GM23338 (cell line): ENCODE data around the gene UCMA. TPM values are rescaled to one million over a fixed set of nuclear protein-coding genes. Genes with fewer than 3 reads are reported as not detected.
"Not testable (repeated sequence)": the region's sequence is repeated elsewhere in the genome, so short reads cannot be mapped to it uniquely, and the experiment has no call there.

Source experiments
- ATAC-seq: fragments of 200-7000 bp; cut with Tn5 transposase; 3 replicates; pipeline ENCODE4 v1.9.1; 2020
- DNase-seq: peaks from one replicate; pipeline ENCODE4 v3.0.0-alpha.2; 2015; ENCODE audit warnings: low spot score
- H2AFZ ChIP-seq: fragments of 200-600 bp; sonication (generic); 2 replicates; pipeline ENCODE4 v1.8.0; 2016; ENCODE audit warnings: antibody characterized with exemption, mild to moderate bottlenecking, moderate library complexity
- H3F3A ChIP-seq: fragments of 200-600 bp; sonication (generic); replicated peaks from 2 replicates; pipeline ENCODE4 v1.8.0; 2017; ENCODE audit warnings: antibody characterized with exemption, mixed run types, low read depth
- H3K27ac ChIP-seq: fragments of 200-600 bp; sonication (generic); 2 replicates; pipeline ENCODE4 v1.6.1; 2016; ENCODE audit warnings: low read depth
- H3K27me3 ChIP-seq: fragments of 200-600 bp; sonication (generic); 2 replicates; pipeline ENCODE4 v1.8.0; 2016; ENCODE audit warnings: mild to moderate bottlenecking, mixed run types, moderate library complexity; ENCODE audit not compliant: insufficient read depth
- H3K36me3 ChIP-seq: fragments of 200-600 bp; sonication (generic); 2 replicates; pipeline ENCODE4 v1.8.0; 2016; ENCODE audit warnings: mild to moderate bottlenecking; ENCODE audit not compliant: insufficient read depth
- H3K4me1 ChIP-seq: fragments of 200-600 bp; sonication (generic); 2 replicates; pipeline ENCODE4 v1.8.0; 2016; ENCODE audit warnings: mild to moderate bottlenecking, moderate library complexity; ENCODE audit not compliant: insufficient read depth
- H3K4me2 ChIP-seq: fragments of 200-600 bp; sonication (generic); 2 replicates; pipeline ENCODE4 v1.7.1; 2017; ENCODE audit warnings: mixed run types
- H3K4me3 ChIP-seq: fragments of 200-600 bp; sonication (generic); 2 replicates; pipeline ENCODE4 v1.6.1; 2016; ENCODE audit warnings: mixed run types
- H3K79me2 ChIP-seq: fragments of 200-600 bp; sonication (generic); replicated peaks from 2 replicates; pipeline ENCODE4 v1.8.0; 2017; ENCODE audit warnings: mild to moderate bottlenecking; ENCODE audit not compliant: insufficient read depth
- H3K9me2 ChIP-seq: fragments of 200-600 bp; sonication (generic); 2 replicates; pipeline ENCODE4 v1.8.0; 2017; ENCODE audit not compliant: insufficient read depth
- H4K20me1 ChIP-seq: fragments of 200-600 bp; sonication (generic); replicated peaks from 2 replicates; pipeline ENCODE4 v1.8.0; 2017; ENCODE audit warnings: mild to moderate bottlenecking; ENCODE audit not compliant: insufficient read depth
- H3K27ac Mint-ChIP-seq: 2 replicates; pipeline ENCODE4 v1.8.0; 2020; ENCODE audit warnings: inconsistent platforms, mild to moderate bottlenecking, moderate library complexity, mixed read lengths
- H3K27me3 Mint-ChIP-seq: 3 replicates; pipeline ENCODE4 v1.8.0; 2022; ENCODE audit warnings: low read depth, mild to moderate bottlenecking, moderate library complexity, mixed read lengths, inconsistent platforms; ENCODE audit not compliant: insufficient read depth, poor library complexity
- H3K36me3 Mint-ChIP-seq: 3 replicates; pipeline ENCODE4 v1.8.0; 2021; ENCODE audit warnings: low read depth, mild to moderate bottlenecking, inconsistent platforms, moderate library complexity, mixed read lengths
- H3K4me1 Mint-ChIP-seq: 3 replicates; pipeline ENCODE4 v1.8.0; 2020; ENCODE audit warnings: mild to moderate bottlenecking, inconsistent platforms, mixed read lengths
- H3K4me3 Mint-ChIP-seq: 3 replicates; pipeline ENCODE4 v1.8.0; 2021; ENCODE audit warnings: moderate library complexity, mild to moderate bottlenecking, inconsistent platforms, mixed read lengths
- H3K9me3 Mint-ChIP-seq: 3 replicates; pipeline ENCODE4 v1.8.0; 2020; ENCODE audit warnings: moderate library complexity, mild to moderate bottlenecking, inconsistent platforms, mixed read lengths
- CREB1 ChIP-seq: fragments of 250-450 bp; sonication (Bioruptor Pico); IDR thresholded peaks from 2 replicates; pipeline ENCODE4 v1.5.0; 2020; ENCODE audit warnings: low read depth, mild to moderate bottlenecking, moderate library complexity
- EZH2 ChIP-seq: fragments of 200-600 bp; sonication (generic); IDR thresholded peaks from one replicate; pipeline ENCODE4 v1.8.0; 2017; ENCODE audit warnings: antibody characterized with exemption, mild to moderate bottlenecking, low read depth; ENCODE audit not compliant: unreplicated experiment
- EZH2phosphoT487 ChIP-seq: fragments of 200-600 bp; sonication (generic); IDR thresholded peaks from one replicate; pipeline ENCODE4 v1.8.1; 2018; ENCODE audit warnings: antibody characterized with exemption; ENCODE audit not compliant: unreplicated experiment
- STAT1 ChIP-seq: IDR thresholded peaks from one replicate; pipeline ENCODE4 v1.6.1; 2016; ENCODE audit warnings: antibody characterized with exemption; ENCODE audit not compliant: unreplicated experiment
- ZNF331 ChIP-seq: fragments of 250-450 bp; sonication (Bioruptor Pico); IDR thresholded peaks from 2 replicates; pipeline ENCODE4 v1.5.0; 2020; ENCODE audit warnings: low read depth, mild to moderate bottlenecking, moderate library complexity
- polyA plus RNA-seq: library from polyadenylated mRNA; unstranded; fragments of >200 nt; fragmentation: Nextera tagmentation; extraction: Ambion mirVana; gene quantifications from 2 replicates; pipeline ENCODE4 v1.2.1, GENCODE V29; 2016
- total RNA-seq: library from RNA; depleted of rRNA; stranded (reverse); fragments of >200 nt; shearing (Covaris generic); gene quantifications from 2 replicates; pipeline ENCODE4 v1.2.3, GENCODE V29; 2014
- TF ChIP-seq, protein P1 (sequence below), 2 experiments: fragments of 200-600 bp in 1 of 2; sonication (generic) in 1 of 2; conservative IDR thresholded peaks; 2 replicates each; pipeline versions ENCODE4 v1.5.1 to v1.6.1; 2016 to 2017; ENCODE audit warnings: antibody characterized with exemption in 2 of 2, low read depth in 2 of 2, mild to moderate bottlenecking in 2 of 2, moderate library complexity in 1 of 2
- TF ChIP-seq, protein P2 (sequence below): IDR thresholded peaks from 2 replicates; pipeline ENCODE4 v1.6.1; 2016; ENCODE audit warnings: antibody characterized with exemption
- TF ChIP-seq, protein P3 (sequence below): IDR thresholded peaks from one replicate; pipeline ENCODE4 v1.6.1; 2018; ENCODE audit warnings: antibody characterized with exemption; ENCODE audit not compliant: unreplicated experiment

The UCMA gene
- total and polyA plus RNA-seq, 2 experiments from 2014 or later: 12.7 to 16.7 TPM

DNA sequence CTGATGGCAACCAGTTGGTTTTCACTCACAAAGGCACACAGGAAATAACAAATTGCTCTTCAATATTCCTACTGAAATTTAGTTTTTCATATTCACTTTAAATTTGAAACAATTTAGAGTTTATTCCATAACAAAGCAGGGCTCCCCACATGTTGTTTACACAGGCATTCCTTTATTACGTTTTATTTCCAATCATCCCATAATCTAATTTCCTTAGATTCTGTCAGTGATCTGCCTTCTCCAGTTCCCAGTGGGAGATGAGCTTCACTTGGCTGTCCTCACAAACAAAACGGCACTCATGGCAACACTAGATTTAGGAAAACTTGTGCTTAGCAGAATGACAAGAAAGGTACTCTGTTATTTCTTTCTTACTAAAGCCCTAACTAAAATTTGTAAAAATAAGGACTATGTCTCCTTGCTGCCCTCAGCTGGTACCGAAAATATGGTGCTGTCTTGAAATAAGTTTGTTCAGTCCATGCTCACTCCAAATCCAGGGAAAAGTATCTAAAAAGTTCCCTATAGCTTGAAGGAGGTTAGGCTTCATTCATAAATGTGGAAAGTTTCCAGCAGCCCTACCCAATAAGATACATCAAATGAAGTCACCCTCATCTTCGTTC lies 42.7 kb upstream of the UCMA start:
- no peak overlapping the region for H3K4me3 ChIP-seq
- no peaks in the 10 kb centered on the region for H3K36me3 ChIP-seq
- no peaks in the 10 kb centered on the region for H3K27me3 ChIP-seq
- H3K27ac ChIP-seq: no peak overlapping the region; the same call in 1 of the 2 replicates
- no peak for TF ChIP-seq EZH2phosphoT487
- TF ChIP-seq, protein P1, sequence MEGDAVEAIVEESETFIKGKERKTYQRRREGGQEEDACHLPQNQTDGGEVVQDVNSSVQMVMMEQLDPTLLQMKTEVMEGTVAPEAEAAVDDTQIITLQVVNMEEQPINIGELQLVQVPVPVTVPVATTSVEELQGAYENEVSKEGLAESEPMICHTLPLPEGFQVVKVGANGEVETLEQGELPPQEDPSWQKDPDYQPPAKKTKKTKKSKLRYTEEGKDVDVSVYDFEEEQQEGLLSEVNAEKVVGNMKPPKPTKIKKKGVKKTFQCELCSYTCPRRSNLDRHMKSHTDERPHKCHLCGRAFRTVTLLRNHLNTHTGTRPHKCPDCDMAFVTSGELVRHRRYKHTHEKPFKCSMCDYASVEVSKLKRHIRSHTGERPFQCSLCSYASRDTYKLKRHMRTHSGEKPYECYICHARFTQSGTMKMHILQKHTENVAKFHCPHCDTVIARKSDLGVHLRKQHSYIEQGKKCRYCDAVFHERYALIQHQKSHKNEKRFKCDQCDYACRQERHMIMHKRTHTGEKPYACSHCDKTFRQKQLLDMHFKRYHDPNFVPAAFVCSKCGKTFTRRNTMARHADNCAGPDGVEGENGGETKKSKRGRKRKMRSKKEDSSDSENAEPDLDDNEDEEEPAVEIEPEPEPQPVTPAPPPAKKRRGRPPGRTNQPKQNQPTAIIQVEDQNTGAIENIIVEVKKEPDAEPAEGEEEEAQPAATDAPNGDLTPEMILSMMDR (conservative IDR thresholded peaks at IDR 0.05; ENCODE audit: low read depth in 2 of 2): peak; percentile 34 to 41
- peaks cover 3% of the 10 kb centered on the region for H3K27me3 Mint-ChIP-seq
- H3K4me1 ChIP-seq: peaks cover 11% of the 10 kb centered on the region
- no peaks in the 10 kb centered on the region for H3K9me3 Mint-ChIP-seq
- H4K20me1 ChIP-seq: no peaks in the 10 kb centered on the region
- peaks cover 15% of the 10 kb centered on the region for H3K4me1 Mint-ChIP-seq
- H3K79me2 ChIP-seq: no peaks in the 10 kb centered on the region
- no peak overlapping the region for H3K4me2 ChIP-seq
- no peak for DNase-seq
- peaks cover 9% of the 10 kb centered on the region; the same call in 1 of the 2 replicates for H3F3A ChIP-seq
- no peak overlapping the region for H3K4me3 Mint-ChIP-seq
- H3K9me2 ChIP-seq: no peaks in the 10 kb centered on the region
- peaks cover 5% of the 10 kb centered on the region; the same call in 2 of the 3 replicates for H3K36me3 Mint-ChIP-seq
- H2AFZ ChIP-seq: no peak overlapping the region
- ATAC-seq: no peak
- no peak overlapping the region for H3K27ac Mint-ChIP-seq

DNA sequence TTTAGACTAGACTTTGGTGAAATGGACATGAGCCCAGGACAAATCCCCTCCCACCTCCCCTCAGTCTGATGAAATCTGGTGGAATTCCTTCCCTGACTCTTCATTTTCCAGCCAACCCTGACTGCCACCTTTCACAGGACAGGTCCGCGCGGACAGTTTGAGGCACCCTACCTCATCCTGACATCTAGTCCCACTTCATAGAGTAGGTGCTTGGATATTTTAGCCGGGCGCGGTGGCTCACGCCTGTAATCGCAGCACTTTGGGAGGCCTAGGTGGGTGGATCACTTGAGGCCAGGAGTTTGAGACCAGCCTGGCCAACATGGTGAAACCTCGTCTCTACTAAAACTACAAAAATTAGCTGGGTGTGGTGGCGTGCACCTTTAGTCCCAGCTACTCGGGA lies 42.0 kb upstream of the UCMA start:
- H3K4me2 ChIP-seq, H3K27ac Mint-ChIP-seq, H3K4me3 ChIP-seq, DNase-seq, ATAC-seq, H3K79me2 ChIP-seq, H2AFZ ChIP-seq, H3K27ac ChIP-seq, H3K27me3 Mint-ChIP-seq, H4K20me1 ChIP-seq, H3K36me3 Mint-ChIP-seq, H3K27me3 ChIP-seq, H3K36me3 ChIP-seq, H3K9me2 ChIP-seq, H3K9me3 Mint-ChIP-seq, H3K4me3 Mint-ChIP-seq: not testable (repeated sequence)
- peaks cover 17% of the 10 kb centered on the region for H3K4me1 ChIP-seq
- peaks cover 23% of the 10 kb centered on the region for H3K4me1 Mint-ChIP-seq
- H3F3A ChIP-seq: peaks cover 12% of the 10 kb centered on the region; the same call in 1 of the 2 replicates

DNA sequence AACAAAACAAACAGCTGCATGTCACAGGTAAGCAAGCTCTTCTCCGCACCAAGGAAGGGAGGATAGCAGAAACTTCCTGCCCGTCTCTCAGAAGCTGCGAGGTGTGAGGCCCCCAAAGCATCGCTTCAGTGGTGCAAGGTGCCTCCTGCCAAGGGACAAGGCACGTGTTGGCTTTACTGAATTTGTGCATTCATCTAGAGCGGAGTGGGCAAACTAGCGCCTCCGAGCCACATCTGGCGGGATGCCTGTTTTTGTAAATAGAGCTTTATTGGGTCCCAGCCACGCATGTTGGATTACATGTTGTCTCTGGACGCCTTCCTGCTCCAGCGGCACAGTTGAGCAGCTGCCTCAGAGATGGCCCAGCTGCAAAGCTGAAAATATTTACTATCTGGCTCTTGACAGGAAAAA lies 38.0 kb upstream of the UCMA start:
- peak overlapping the region; percentile 37 for H3K4me2 ChIP-seq
- peaks cover 12% of the 10 kb centered on the region for H3F3A ChIP-seq
- H3K27me3 ChIP-seq: no peaks in the 10 kb centered on the region
- Mint-ChIP-seq H3K4me3 (no peak overlapping the region), H3K4me1 (peaks cover 39% of the 10 kb centered on the region), H3K36me3 (0 out of 3 replicates have a peak, but pooled peaks cover 2% of the 10 kb centered on the region), H3K27me3 (peaks cover 13% of the 10 kb centered on the region), H3K9me3 (no peaks in the 10 kb centered on the region), H3K27ac (peak overlapping the region; percentile 47)
- H3K9me2 ChIP-seq: no peaks in the 10 kb centered on the region
- no peaks in the 10 kb centered on the region for H4K20me1 ChIP-seq
- ATAC-seq: peak; percentile 42
- no peak overlapping the region for H3K4me3 ChIP-seq
- peak; percentile 48 for DNase-seq
- H3K79me2 ChIP-seq: no peaks in the 10 kb centered on the region
- no peaks in the 10 kb centered on the region for H3K36me3 ChIP-seq
- peaks cover 30% of the 10 kb centered on the region for H3K4me1 ChIP-seq
- peak overlapping the region; percentile 98 for H2AFZ ChIP-seq
- peak overlapping the region; percentile 81 for H3K27ac ChIP-seq
- TF ChIP-seq STAT1 (no peak), ZNF331 (no peak), EZH2 (no peak), CREB1 (no peak), EZH2phosphoT487 (no peak)
- TF ChIP-seq, protein P2, sequence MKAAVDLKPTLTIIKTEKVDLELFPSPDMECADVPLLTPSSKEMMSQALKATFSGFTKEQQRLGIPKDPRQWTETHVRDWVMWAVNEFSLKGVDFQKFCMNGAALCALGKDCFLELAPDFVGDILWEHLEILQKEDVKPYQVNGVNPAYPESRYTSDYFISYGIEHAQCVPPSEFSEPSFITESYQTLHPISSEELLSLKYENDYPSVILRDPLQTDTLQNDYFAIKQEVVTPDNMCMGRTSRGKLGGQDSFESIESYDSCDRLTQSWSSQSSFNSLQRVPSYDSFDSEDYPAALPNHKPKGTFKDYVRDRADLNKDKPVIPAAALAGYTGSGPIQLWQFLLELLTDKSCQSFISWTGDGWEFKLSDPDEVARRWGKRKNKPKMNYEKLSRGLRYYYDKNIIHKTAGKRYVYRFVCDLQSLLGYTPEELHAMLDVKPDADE: no peak
- TF ChIP-seq, protein P3, sequence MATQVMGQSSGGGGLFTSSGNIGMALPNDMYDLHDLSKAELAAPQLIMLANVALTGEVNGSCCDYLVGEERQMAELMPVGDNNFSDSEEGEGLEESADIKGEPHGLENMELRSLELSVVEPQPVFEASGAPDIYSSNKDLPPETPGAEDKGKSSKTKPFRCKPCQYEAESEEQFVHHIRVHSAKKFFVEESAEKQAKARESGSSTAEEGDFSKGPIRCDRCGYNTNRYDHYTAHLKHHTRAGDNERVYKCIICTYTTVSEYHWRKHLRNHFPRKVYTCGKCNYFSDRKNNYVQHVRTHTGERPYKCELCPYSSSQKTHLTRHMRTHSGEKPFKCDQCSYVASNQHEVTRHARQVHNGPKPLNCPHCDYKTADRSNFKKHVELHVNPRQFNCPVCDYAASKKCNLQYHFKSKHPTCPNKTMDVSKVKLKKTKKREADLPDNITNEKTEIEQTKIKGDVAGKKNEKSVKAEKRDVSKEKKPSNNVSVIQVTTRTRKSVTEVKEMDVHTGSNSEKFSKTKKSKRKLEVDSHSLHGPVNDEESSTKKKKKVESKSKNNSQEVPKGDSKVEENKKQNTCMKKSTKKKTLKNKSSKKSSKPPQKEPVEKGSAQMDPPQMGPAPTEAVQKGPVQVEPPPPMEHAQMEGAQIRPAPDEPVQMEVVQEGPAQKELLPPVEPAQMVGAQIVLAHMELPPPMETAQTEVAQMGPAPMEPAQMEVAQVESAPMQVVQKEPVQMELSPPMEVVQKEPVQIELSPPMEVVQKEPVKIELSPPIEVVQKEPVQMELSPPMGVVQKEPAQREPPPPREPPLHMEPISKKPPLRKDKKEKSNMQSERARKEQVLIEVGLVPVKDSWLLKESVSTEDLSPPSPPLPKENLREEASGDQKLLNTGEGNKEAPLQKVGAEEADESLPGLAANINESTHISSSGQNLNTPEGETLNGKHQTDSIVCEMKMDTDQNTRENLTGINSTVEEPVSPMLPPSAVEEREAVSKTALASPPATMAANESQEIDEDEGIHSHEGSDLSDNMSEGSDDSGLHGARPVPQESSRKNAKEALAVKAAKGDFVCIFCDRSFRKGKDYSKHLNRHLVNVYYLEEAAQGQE: no peak
- TF ChIP-seq, protein P1 (conservative IDR thresholded peaks at IDR 0.05; ENCODE audit: low read depth in 2 of 2): no peak
